AML-193 (cell line): ENCODE measurements around the gene GPR21.

Source experiments
- DNase-seq, 2 experiments: peaks; one replicate each; lab custom pipeline; 2025; lab: John Stamatoyannopoulos, UW

The GPR21 gene

DNA sequence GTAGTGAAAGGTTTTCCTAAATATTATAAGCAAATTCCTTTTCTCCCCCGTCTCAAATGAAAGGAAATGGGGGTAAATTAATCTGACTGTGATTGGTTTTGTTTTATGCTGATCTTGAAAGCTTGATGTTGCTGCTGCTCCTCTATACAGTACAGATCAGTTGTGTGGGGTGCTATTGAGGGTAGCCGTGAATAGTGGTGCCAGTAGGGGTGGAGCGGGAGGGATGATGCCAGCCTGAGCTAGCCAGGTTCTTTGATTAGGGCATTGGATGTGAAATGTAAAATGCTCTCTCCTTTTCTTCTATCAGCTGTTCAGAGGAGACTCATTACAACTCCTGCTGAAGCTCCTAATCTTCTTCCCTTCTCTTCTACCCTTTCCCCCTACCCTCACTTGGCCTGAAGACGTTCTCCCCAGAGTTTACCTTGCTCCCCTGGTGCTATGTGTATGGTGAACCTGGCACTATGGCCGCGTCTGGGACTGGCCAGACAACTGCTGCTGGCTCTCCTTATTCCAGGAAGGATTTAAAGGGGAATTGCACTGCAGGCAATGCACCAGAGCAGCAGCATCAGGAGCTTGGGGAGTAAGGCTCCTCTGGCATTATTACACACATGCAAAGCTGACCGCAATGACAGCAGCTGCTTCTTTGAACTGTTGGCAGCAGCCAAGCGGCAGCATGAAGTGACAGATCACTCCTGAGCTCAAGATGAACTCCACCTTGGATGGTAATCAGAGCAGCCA lies 566 bp downstream of the GPR21 start:
- no peak for DNase-seq

DNA sequence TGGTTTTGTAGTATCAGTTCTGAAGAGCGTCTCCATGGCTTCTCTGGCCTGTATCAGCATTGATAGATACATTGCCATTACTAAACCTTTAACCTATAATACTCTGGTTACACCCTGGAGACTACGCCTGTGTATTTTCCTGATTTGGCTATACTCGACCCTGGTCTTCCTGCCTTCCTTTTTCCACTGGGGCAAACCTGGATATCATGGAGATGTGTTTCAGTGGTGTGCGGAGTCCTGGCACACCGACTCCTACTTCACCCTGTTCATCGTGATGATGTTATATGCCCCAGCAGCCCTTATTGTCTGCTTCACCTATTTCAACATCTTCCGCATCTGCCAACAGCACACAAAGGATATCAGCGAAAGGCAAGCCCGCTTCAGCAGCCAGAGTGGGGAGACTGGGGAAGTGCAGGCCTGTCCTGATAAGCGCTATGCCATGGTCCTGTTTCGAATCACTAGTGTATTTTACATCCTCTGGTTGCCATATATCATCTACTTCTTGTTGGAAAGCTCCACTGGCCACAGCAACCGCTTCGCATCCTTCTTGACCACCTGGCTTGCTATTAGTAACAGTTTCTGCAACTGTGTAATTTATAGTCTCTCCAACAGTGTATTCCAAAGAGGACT lies 1.5 kb downstream of the GPR21 start:
- DNase-seq: no peak

DNA sequence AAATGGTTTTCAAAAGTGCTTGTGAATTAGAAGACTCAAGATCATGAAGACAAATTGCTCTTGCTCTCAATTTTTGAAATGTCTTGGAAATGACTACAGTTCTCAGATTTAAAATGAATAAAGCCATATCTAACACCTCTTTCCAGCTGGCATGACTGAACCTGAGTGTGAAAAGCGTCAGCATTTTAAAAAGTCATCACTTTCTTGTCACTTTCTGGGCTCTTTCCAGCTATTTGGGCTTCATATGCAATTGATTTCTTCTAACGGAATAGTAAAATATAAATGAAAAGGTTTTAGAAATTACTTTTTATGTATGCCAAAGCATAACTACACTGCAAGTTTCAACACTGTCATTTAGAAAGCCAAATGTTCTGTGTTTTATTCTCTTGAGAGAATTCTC lies 2.3 kb downstream of the GPR21 start:
- no peak for DNase-seq

DNA sequence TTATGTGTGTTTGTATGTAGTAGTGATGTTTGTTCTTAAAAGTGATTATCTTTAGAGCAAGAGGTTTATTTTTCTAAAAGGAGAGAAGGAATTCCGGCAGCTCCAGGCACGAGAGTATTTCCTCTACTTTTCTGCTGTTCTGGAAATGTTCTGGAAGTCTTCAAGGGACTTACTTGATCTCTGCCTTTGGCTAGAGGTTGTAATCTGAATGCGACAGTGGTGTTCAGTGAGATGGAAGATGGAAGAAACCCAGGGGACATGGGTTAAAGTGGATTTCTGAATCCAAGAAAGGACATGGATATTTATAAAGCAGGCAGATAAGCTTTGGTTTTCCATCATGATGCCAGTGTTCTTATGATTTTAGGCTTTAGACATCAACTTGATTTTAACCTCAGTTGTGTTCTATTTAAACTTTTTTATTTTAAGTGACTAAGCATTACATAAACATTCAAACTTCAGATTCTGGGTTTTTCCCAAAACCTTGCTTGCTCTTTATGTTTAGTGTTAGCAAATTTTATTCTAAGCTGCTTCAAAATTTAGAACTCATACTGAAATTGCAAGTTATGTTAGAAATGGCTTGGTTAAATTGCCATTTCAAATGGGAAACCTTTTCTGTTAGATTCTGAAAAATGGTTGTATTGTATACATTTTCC lies 3.6 kb downstream of the GPR21 start:
- DNase-seq: no peak

DNA sequence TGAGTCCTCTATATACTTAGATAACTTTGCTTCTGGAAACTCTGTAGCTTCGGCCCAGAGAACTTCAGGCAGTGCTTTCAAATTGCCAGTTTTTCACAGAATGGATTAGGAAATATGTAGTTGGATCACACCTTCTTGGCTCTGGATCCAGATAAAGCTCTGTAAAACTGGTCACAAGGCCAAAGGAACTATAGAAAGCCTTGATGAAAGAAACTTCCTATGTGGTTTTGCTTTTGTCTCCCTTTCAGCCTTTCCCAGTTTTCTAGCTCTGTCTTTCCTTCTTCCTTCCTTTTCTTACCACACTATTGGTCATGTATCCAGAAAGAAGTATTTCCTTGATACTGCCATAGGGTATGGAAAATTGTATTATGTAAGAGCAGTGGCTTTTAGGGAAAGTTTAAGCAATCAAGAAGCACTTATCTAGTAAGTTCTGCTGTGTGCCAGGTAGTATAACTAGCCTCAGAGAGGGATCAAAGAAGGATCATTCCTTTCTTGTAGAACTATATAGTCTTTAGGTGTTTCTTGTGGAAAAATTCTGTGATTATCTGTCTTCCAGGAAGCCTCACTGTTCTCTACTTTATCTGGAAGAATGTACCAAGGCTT lies 6.3 kb downstream of the GPR21 start:
- DNase-seq: no peak

DNA sequence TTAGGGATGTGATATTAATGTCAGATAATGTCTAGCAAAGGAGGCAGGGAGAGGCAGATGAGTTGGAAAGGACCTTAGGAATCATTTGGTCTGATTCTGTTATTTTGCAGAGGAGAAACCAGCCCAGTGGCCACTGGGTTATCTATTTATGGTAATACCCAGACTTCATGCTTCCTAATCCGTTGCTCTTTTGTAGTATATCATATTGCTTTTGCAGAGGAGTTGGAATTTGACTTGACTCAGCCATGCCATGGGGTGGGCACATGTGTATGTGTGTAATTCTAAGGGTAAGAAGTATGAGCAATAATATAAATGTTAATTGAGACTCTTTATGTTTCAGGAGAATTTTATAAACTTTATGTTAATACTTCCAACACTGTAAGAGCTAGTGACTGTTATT lies 7.3 kb downstream of the GPR21 start:
- no peak for DNase-seq

DNA sequence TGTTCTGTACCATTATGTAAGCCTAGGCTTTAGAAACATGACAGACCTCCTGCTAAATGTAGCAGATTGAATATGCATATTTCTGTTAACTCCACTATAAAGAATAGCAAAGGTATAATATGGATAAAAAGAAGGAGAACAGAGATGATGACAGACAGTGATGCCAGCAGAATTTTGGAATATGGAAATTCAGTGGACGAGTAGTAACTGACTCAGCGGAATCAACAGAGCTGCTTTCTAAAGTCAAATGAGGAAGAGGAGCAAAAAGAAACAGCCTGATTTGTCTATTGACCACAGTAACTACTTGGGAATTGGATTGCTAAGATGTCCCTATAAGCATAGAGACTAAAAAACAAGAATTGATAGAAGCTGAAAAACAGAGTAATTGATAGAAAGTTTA lies 8.0 kb downstream of the GPR21 start:
- no peak for DNase-seq

DNA sequence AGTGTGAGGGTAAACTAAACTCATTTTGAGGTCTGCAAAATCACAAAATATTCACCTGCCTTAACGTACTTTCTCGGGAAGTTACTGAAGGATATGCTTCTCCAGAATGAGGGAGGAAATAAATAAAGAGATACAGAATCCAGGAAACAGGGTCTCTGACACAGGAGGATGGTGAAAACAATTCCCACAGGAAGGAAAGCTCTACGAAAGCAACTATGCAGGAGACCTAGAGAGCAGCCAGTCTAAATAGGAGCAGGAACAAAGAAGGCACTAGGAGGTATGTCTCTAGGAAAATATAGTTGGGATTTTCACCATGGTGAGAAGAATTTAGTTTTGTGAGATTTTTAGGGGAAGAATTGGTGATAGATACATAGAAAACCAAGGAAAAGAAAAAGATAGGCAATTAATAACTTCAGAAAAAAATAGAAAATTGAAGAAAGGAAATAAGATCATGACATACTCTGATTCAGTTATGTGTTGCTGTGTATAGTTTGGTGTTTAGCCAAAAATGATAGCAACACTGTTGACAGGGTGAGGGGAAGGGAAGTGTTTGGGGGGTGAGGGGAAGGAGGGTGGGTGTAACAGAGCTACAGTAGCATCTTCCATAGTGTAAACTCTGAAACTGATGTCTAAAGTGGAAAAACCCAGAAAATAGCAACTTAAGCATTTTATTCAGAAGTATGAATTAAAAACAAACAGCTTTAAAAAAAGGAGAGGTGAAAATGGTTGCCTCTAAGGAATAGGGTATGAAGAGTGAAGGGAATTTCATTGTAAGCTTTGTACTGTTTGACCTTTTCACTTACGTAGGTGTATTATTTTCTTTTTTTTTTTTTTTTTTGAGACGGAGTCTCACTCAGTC lies 9.8 kb downstream of the GPR21 start:
- DNase-seq: no peak

DNA sequence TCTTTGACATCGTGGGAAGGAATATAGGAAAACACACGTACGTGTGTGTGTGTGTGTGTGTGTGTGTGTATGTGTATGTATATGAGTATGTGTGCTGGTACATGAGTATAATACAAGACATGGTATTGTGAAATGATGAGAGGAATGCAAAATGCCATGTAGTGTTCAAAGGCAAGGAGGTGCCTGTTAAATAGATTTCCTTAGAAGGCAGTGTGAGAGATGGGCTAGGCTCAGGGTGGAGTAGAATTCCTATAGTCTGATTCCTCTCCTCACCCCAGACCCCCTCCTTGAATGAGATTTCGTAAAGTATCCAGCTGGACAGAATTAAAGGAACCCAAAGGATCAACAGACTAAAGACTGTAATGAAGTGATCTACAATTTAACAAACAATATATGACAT lies 11.1 kb downstream of the GPR21 start:
- no peak for DNase-seq

DNA sequence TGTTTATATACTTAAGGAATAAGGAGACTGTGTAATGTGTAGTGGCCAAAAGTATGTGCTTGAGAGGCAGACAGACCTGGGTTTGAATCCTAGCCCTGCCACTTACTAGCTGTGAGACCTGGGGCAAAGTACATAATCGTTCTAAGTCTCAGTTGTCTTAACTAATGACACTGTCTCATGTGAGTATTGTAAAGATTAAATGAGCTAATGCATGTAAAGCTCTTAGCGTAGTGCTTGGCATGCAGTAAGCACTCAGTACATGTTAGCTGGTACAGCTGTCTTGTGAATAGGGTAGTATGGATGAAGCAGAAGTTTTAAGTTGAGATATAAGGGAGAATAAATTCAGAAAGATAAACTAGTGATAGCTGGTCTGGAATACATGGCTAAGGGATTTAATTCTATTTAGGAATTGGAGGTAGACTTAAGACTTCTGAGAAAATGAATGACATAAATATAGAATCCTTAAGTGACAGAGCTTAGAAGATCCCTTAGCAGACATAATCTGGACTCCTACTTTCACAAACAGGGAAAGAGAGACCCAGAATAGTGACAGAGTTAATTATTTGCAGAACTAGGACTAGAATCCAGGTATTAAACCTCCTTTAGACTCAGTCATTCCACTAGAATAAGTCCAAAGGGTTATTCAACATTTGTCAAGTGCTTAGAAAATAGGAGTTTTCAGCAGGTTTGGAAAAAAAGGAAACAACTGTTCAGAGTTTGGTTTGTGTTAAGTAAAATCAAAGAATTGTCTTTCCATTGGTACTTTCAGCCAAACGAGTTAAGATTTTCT lies 13.1 kb downstream of the GPR21 start:
- no peak for DNase-seq

DNA sequence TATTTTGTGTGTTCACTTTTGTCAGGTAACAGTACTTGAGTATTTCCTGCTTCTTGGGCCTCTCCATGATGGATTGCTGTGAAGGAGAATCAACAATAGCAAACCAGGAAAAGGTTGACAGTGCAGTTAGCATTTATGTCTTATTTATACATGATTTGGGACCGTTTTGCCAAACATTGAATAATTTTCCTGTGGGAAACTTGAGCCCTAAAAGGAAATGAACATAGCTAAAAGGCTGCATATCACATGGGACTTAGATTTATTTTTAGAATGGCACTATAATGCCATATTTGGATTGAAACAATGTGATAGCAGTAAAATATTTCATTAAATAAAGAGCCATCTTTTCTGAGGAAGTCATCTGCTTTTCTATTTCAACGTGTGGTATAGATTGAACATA lies 15.3 kb downstream of the GPR21 start:
- no peak for DNase-seq

DNA sequence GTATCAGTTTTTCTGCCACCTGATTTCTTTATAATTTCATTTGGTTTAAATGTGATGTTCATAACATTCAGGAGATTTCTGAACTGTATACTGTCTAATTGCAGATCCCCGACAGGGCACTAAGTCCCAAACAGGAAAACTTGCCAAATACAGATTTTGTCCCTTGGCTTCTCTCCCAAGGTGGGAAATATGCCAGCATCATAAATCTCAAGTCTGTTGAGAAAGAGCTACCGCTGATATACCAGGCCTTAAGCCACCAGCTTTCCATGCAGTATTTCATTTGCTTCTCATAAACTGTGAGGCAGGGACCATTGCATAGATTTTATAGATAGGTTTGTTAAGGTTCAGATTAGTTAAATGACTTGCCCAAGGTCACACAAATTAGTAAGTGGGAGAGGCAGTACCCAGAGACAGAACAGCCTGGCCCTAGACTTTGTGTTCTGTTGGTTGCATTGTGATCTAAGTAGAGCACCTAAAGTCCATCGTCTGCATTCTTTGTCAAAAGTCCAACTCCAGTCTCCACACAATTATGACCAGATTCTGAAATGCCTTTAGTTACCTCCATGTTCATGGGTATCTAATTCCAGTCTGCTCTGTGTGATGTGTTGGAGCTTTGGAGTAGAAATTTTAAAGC lies 16.2 kb downstream of the GPR21 start:
- DNase-seq: no peak

DNA sequence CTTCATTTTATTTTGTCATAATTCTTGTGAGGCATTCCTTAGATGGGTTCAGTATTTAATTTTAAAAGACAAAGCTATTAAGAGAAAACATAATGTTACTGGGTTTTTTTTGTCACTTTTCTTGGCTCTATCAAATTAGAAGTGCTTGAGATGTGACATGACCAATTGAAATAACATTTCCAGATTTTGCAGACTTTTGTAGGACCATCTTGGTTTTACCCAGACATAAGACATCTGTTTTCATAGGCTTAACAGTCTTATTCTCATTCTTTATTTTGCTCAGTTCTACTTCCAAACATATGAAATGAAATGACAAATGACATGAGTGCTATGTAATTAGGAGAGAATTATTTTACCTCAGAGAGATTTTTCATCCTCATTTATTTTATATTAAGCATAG lies 19.6 kb downstream of the GPR21 start:
- DNase-seq: no peak

DNA sequence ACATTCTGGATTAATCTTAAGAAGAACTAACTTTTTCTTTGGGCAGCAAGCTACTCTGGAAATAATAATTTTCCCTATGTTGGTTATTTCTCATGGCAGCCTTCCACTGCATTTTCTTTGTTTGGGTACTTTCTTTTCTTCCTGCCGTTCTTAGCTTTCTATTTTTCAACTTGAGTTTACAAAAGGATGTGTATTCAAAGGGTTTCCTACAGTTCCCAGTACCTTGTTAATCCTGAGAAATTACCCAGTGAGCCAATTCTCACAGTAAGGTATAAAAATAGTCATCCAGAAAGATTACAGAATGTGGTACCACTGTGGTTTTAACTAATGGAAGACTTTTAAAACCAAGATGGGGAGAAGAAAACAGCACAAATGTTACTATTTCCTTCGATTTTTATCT lies 20.2 kb downstream of the GPR21 start:
- DNase-seq: no peak

DNA sequence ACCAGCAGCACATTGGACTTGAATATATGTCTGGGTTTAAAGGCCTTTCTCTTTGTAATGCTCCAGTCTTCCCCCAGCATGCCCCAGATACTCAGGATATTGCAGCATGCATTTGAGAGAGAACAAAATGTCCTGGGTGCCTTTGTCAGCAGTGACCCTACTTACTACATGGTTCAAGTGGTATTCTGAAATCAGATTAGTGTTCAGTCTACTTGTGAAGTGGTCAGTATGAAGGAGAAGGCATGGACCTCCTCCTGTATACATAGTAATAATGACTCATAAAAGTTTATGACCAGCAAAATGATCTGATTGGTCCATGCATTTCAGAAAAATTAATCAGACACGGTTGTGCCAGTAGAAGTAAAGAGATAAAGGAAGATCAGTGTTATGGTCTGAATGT lies 25.4 kb downstream of the GPR21 start:
- no peak for DNase-seq

DNA sequence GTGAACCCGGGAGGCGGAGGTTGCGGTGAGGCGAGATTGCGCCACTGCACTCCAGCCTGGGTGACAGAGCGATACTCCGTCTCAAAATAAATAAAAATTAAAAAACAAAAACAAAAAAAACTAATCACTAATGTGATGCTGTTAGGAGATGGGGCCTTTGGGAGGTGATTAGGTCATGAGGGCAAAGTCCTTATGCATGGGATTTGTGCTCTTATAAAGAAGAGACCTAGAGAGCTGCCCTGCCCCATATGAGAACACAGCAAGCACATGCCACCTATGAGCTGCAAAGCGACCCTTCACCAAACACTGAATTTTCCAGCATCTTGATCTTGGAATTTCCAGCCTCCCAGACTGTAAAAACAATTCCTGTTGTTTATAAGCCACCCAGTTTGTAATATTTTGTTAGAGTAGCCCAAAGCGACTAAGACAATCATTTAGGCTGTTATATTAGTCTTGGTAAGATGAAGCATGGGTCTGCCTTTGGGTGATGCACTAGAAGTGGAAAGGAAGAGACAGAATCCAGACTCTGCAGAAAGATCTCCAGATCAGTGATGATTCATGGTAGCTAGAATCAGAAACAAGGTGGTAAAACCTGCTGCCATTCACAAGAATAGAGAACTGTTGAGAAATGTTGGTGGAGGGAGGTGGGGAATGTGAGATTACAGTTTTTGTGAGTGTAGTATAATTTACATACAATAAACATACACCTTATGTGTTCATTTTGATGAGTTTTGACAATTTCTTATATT lies 26.2 kb downstream of the GPR21 start:
- no peak for DNase-seq

DNA sequence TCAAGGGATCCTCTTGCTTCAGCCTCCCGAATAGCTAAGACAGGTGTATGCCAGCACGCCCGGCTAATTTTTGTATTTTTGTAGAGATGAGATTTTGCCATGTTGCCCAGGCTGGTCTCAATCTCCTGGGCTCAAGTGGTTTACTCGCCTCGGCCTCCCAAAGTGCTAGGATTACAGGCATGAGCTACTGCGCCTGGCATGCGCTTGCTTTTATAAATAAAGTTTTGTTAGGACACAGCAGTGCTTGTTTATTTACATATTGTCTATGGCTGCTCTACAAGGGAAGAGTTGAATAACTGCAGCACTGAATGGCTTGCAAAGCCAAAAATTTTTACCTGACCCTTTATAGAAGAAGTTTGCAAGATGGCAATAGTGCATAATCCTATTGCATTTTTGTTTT lies 27.7 kb downstream of the GPR21 start:
- DNase-seq: no peak

DNA sequence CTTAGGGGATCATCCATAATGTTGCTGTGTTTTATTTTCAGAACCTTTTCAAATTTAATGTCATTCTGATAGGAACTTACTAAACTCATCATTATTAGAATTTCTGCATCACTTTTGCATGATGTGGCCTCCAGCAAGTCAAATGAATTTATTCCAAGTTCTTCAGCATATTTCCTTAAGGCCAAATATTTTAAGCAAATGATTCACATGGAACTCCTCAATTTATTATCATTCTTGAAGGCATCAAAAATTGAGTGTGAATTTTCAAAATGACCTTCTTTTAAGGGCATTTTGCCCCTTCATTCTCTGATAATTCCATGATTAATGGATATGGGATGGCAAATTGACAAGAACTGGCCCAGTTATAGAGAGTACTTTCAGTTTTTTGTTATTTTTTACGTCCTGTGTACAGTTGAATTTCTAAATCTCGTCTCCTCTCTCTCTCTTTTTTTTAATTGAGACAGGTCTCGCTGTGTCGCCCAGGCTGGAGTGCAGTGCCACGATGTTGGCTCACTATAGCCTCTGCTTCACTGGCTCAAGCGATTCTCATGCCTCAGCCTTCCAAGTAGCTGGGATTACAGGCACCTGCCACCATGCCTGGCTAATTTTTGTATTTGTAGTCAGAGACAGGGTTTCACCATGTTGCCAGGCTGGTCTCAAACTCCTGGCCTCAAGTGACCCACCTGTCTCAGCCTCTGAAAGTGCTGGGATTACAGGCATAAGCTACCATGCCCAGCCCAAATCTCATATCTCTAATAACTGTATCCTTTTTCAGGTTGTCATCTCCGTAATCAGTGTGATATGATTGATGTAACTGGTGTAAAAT lies 29.1 kb downstream of the GPR21 start:
- DNase-seq: no peak

DNA sequence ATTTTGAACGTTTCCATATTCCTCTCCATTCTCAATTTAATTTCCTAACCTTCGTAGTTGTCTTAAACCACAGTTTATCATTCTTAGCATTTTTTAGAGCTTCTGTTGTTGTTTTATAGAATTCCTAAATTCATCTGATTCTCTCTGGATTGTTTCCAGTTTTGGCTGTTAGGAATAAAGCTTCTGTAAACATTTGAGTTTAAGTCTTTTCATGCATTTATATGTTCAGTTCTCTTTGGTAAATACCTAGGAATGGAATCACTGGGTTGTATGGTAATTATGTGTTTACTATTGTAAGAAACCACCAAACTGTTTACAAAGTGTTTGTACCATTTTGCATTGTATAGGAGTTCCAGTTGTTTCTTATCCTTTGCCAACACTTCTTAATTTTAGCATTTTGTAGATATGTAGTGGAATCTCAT lies 29.7 kb downstream of the GPR21 start:
- DNase-seq: no peak
